HTERT RPE-1 (cell line): ENCODE measurements around the gene TXN2.
"Not testable (repeated sequence)": the region's sequence is repeated elsewhere in the genome, so short reads cannot be mapped to it uniquely, and the experiment has no call there.

ENCODE experiments used
- in situ Hi-C: fragments of 300-500 bp; cut with MboI; formaldehyde crosslinking; loops from 4 replicates; pipeline ENCODE4 v1.14.3; 2020; ENCODE audit warnings: low sequenced_read_pairs

TXN2 gene, protein sequence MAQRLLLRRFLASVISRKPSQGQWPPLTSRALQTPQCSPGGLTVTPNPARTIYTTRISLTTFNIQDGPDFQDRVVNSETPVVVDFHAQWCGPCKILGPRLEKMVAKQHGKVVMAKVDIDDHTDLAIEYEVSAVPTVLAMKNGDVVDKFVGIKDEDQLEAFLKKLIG

DNA sequence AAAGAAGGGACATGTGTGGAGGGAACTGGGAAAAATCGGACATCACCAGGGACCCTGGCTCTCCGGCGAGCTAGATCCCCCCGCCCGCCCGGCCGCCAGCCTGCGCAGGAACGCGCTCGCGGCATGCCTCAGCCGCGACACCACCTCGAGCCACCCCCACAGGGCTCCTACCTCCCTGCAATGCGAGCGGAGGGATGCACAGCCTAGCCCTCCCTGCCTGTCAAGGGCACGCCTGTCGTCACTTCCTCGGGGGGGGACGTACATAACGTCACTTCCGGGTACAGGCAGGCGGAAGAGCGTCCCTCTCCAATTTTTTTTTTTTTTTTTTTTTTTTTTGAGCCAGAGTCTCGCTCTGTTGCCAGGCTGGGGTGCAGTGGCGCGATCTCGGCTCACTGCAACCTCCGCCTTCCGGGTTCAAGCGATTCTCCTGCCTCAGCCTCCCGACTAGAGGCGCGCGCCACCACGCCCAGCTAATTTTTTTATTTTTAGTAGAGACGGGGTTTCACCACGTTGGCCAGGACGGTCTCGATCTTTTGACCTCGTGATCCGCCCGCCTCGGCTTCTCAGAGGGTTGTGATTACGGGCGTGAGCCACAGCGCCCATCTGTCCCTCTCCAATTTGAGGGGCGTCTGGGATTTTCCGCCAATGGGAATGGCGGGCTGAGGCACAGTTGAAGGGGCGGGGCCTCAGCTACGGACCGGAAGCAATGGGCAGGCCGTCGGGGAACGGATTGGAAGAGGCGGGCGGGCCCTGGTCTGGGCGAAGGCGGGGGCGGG is at the start of gene TXN2:
TXN2 (minus strand) TSS at position 248 of the 776 bp plus-strand sequence. CDS start 803 bp downstream, outside the sequence.
- in situ Hi-C loops, result no loop called here

DNA sequence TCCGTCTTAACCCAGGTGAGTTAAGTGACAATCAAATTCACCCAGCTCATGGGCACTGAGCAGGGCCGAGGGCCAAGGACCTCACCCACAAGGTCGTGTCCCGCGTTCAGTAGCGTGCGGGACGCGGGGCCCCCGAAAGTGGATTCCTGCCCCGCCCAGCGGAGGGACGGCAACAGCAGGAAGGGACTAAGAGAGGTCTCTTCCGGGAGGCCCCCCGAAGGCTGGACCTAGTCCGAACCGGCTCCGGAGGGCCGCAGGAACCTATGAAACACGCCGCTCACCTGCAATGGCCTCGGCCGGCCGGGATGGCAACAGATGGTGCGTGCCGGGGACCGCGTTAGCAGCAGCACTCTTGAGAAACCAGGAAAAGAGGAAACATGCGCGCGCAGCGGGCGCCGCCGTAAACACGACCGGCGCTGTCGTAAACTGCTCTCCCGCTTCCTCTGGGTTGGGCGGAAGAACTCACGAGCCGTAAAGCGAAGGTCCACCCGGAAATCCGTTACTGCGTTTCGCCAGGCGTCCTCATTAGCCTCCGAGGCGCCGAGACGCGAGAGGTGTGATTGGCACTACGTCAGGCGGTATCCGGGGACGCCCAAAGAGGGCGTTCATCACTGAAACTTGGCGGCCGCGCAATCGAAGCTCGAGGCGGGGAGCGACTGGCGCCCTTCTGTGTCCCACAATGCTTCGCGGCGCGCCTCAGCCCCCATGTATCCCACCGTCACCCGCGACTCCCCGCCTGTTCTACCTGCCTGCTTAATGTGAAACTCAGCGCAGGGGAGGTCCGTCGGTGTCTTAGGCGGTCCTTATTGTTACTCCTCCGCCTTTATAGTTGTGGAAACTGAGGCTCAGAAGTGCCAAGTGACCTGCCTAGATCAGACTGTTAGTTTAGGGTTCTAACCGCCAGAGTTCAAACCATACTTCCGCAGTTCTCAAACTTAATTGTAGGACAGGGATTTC is 47.6 kb upstream of the TXN2 start, which contains the start of gene EIF3D:
EIF3D (minus strand) TSS at position 372 of the 957 bp plus-strand sequence. CDS start 3,045 bp downstream, outside the sequence.
- in situ Hi-C loops, result no loop called here

DNA sequence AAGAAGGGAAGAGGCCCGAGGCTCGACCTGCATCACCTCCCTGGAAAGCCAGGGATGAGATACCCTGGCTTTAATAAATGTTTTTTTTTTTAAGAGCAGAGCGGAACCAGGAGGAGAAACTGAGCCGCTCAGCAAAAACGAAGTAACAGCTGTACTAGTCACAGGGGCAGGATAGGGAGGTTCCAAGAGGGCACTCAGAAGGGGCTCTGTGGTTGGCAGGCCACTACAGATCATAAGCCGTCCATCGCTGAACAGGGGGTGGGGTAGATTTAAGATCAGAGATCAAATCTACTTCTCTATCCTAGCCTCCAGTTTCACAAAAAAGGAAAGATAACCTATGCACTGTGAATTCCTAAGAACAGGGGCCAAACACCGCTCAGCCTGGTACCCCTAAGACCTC is 46.9 kb upstream of the TXN2 start:
- in situ Hi-C loops, result no loop called here

DNA sequence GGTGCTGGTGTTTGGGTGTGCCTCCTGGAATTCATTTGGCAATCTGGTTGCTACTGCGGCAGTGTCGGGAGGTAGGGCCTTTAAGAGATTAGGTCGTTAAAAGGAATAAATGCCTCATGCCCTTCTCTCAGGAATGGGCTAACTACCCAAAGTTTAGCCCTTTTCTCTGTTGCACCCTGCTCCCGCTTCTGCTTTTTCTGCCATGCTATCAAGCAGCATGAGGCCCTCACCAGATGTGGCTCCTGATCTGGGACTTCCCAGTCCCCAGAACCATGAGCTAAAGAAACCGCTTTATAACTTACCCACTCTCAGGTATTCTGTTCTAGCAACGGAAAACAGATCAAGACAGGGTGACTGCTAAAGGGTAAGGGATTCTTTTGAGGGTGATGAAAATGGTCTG is 41.2 kb upstream of the TXN2 start:
- in situ Hi-C loops, result no loop called here

DNA sequence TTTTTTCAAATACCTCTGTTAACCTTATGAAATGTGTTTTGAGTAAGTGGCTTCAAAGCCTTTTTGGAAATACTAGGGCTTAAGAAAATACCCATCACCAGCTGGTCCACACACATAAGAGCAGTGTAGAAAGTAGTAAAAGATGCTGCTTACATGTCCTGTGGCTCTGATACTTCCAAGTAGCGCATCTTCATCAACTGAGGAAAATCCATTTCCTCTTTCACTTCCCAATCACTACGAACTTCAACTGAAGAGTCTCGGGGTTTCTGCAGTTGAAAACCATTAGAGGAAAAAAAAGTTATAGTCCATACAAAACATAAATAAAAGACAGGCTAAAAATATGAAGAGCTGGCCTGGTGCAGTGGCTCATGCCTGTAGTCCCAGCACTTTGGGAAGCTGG is 39.0 kb upstream of the TXN2 start:
- in situ Hi-C loops, result no loop called here

DNA sequence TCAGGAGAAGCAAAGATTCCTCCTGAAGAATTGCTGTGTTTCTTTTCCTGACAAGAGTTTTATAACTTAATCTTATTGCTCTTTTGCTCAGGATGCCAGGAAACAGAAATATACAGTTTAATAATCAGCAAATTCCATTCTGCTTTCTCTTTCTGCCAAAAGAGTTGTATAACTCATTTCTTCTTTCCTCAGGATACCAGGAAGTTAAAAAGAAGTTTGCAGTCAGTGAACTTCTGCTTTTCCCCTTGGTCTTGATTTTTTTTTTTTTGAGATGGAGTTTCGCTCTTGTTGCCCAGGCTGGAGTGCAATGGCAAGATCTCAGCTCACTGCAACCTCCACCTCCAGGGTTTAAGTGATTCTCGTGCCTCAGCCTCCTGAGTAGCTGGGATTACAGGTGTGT is 38.5 kb upstream of the TXN2 start:
- in situ Hi-C loops, result not testable (repeated sequence)

DNA sequence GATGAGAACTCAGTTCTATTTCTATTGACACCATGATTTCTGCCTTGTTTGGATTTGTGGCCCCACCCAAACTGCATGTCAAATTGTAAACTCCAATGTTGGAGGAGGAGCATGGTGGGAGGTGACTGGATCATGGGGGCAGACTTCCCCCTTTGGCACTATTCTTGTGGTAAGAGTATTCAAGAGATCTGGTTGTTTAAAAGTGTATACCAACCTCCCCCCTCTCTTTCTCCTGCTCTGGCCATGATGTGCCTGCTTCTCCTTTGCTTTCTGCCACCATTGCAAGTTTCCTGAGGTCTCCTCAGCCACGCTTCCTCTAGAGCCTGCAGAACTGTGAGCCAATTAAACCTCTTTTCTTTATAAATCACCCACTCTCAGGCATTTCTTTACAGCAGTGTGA is 33.3 kb upstream of the TXN2 start:
- in situ Hi-C loops, result no loop called here

DNA sequence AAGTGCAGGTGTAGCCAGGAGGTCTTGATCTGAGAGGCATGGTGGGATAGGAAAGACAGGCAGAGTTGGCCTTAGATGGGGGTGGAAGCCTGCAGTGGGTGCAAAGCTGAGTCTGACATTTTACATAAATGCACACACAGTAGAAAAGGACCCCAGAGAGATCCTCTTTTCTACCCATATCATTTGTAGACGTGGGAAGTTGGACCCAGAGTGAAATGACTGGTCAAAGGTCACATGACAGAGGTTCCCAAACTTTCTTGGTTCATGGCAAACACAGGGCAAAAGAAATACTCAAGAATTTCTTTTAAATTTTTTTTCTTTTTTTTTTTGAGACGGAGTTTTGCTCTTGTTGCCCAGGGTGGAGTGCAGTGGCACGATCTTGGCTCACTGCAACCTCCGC is 31.6 kb upstream of the TXN2 start:
- in situ Hi-C loops, result no loop called here

DNA sequence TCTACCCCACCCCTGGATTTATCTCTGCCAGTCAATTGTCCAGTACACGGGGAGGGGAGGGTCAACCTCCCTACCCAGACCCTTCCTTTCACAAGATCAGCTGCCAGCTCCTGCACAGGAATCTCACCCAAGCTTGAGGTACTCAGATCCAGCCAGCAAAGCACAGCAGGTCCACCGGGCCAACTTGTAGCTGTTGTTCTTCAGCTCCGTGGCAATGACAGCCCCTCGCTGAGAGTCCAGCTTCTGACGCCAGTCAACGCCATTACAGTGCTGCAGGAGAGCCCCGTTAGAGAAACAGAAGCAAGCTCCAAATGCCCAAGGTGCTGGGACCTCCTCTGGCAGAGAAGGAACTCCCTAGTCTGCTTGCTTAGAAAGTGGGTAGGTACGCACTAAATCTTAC is 30.9 kb upstream of the TXN2 start:
- in situ Hi-C loops, result no loop called here

DNA sequence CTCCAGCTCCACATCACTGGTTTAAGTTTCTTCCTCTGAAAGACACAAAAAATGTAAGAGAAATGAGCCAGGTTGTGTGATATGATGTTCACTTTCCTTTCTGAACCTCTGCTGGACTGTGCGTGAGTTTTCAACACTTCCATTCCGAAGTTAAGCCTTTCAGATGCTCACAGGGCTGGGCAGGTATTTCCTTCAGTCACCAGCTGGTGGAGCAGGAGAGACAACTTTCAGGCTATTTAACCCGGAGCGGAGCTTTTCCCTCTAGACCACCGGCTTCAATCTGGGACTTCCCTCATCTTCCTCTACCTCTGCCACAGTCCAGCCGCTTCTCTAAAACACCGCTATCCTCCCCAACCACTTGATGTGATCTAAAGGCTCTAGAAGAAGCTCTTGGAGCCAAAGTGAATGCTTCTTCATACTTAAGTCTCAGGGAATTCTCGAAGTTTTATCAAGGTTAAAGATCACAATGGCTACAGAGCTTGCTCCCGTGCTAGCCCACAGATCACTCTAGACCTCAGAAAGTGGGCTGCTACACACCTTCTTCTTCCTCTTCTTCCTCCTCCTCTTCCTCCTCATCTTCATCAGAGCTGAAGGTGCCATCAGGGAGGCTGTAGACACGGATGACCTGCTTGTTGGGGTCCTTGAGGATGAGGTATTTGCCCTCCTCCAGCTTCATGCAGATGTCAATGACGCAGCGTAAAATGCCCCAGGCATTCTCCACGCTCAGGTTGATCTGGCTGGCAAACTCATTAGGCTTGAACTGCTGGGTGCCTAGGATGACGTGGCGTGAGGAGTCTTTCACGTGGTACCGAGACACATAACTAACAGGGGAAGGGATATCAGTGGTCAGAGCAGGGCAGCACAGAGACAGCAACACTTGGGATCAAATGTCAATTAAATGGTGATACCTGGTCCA is 29.8 kb upstream of the TXN2 start:
- in situ Hi-C loops, result no loop called here

DNA sequence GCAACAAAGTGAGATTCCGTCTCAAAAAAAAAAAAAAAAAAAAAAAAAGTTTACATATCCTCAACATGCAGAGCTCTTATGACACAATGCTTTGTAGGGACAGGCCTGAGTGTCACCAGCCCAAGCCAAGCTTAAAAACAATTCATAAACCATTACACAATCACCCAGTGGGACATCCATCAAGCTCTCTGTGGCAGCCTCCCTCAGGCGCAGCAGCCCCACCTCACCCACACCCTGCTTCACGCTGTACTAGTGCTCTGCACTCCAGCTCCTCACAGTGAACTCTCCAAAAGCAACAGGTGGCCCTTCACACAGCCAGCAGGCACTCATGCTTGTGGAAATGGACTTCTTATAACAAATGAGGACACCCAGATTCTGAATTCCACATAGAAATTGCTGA is 28.9 kb upstream of the TXN2 start:
- in situ Hi-C loops, result no loop called here

DNA sequence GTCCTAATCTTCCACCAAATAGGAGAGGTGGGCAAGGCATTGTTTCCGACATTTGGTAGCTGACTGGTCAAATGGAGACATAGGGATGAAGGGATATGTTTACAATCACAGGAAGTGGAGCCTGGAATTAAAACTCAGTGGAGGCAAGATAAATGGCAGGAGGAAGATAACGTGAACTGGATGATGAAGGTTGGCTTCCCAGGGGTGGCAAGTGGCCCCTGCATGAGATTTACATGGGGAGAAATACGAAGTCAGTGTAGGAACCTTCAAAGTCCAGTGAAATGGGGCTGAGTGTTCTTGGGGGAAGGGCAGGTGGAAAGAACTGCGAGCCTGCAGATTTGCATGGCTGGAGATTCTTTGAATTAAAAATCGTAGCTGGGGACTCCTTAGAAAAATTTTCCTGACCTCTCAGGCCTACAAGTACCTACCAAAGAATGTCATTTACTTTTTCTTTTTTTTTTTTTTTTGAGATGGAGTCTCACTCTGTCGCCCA is 26.1 kb upstream of the TXN2 start:
- in situ Hi-C loops, result no loop called here

DNA sequence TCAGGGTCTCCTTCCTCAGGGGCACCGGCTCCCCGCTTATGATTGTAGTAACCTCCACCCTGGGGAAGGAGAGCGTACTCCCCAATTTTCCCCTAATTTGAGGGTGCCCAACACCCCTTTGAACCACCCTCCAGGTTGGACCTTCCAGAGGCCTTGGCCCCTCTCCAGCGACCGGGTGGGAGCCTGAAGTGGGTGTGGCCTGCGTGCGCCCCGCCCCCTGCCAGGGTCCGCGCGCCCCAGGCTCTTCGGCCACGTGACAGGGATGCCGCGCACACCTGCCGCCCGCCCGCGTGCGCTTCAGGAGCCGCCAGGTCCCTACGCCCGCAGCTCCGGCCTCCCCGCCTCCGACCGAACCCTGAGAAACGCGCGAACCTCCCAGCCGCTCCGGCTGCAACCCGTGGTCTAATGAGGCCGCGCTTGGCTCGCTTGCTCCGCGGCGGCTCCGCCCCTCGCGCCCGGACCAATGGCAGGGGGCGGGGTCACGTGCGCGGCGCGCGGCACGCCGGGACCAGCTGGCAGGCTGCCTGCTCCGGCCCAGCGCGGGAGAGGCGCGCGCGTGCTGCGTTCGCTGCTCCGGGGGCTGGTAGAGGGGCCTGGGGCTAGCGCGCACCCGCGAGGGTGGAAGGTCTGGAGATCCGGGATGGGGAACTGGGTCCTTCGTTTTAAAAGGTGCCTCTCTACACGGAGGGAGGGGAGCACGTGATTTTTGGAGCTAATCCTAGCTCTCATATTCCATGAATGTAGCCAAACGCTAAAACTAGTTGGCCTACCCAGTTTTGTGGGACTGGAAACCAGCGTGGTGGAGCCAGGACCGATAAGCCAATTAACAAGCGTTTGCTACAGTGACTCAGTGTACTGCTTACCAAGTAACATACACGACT is 25.4 kb upstream of the TXN2 start, which contains the start of gene FOXRED2:
FOXRED2 (minus strand) TSS at position 404 of the 881 bp plus-strand sequence. CDS start 618 bp downstream, outside the sequence.
- in situ Hi-C loops, result no loop called here

DNA sequence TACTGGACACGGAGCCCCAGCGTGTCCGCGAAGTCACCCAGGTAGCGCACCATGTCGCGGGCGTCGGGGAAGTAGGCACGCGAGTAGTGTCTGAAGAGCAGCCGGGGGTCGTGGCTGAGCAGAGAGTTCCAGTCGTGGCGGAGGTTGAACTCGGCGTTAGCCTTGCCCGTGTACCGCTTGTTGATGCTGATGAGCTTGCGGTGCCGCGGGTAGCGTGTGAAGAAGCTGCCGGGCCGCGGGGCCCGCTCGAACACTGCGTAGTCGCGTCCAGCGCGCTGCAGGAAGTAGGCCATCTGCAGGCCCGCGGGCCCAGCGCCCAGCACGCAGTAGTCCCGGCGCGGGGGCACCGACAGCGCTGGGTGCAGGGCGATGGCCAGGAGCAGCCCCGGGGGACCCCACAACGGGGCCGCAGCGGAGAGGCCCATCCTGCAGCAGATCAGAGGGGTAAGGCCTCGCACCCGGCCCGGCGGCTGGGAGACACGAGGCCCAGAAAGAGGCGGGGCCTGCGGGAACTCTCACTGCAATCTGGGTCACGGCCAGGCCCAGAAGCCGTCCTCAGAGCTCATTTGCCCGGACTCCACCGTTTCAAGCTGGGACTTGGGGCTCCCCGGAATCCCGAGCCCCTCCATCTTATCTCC is 24.7 kb upstream of the TXN2 start:
- in situ Hi-C loops, result no loop called here

DNA sequence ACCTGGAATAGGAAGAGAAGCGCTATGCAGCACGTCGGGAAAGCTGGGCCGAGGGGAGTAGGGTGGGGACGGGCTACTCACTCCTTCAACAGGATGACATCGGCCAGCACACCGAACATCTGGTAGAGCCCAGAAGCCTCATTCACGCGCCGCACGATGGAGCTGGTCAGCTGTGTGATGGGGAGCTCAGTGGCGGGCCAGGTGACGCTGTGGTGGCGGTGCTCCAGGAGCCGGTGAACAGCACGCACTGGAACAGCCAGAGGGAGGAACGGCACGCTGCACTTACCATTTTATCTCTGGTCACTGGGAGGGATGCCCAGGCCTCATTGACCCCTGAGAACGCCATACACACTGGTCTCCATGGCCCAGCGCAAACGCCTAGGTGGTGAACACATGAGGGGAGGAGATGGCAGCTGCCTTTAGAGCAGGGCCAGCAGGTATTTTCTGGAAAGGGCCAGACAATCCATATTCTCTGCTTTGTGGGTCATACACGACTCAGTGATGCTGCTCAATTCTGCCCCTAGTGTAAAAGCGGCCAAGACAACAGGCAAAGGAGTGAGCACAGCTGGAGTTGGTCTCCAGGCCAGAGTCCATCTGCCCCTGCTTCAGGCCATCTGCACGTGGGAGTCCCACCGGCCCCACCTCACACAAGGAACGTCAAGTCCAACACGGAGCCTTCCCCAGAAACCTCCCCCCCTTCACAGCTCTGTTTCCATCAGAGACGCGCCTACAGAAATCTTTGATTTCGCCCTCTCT is 16.6 kb upstream of the TXN2 start:
- in situ Hi-C loops, result no loop called here

DNA sequence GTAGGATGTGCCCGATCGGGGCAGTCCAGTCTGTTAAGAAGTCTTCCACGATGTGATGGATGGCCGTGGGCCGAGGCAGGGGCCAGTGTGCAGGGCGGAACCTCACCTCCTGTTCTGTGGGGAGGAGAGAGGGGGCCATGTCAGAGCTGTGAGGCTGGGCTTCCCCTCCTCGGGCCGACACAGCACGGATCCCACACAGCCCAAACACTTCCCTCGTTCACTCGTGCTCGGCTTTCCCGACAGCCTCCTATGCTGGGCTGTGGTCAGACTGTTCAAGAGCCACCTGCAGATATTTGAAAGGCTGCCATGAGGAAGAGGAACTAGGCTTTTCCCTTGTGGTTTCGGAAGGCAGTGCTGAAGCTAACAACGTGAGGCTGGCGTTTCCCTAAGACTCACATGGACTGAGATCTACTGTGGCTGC is 12.3 kb upstream of the TXN2 start:
- in situ Hi-C loops, result no loop called here

DNA sequence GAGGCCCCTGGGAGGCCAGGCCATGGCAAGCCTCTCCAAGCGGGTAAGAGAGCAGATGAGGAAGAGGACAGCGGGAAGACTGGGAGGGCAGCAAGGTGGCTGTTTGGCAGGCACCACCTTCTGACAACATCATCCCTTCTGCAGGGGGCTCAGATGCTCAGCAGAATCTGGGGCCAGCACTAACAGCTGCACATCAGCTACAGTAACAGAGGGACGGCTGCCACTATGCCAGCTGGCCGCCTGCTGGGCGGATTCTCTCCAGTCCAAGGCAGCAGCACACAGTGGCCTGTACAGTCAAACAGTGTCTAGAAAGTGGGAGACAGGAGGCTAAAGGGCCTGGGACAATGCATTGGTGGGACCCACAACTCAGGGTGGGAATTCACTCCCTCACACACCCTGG is 10.7 kb upstream of the TXN2 start:
- in situ Hi-C loops, result no loop called here

DNA sequence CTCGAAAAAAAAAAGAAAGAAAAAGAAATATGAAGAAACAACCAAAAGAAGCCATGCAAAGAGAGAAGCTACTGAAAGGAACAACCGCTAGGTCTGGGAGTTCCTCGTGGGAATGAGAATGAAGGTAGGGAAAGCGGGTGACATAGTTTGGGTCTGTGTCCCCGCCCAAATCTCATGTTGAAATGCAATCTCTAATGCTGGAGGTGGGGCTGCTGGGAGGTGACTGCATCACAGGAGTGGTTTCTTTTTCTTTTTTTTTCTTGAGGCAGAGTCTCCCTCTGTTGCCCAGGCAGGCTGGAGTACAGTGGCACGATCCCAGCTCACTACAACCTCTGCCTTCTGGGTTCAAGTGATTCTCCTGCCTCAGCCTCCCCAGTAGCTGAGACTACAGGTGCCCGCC is 9.7 kb upstream of the TXN2 start:
- in situ Hi-C loops, result no loop called here
